ENCODE measurements around the gene LRP2.

- TF ChIP-seq CTCF (IDR thresholded peaks at IDR 0.05) (no peak), POLR2A (IDR thresholded peaks at IDR 0.05) (no peak)
Observed at GRCh38 chr2:169205176-169205575, 157.2 kb downstream of the LRP2 start.

Measured in lower leg skin (tissue), 3 donors.